A549 (cell line): Measurements from ENCODE around the gene ATAD3A. TPM values are rescaled to one million over a fixed set of nuclear protein-coding genes. Genes with fewer than 3 reads are reported as not detected.
A peak's percentile ranks its signal among the peaks of the same experiment; 100 is the strongest.

ENCODE experiments used
- ATAC-seq, 2 experiments: fragments of 200-7000 bp in 1 of 2; fragments of >200 bp in 1 of 2; cut with Nextera tagmentation in 1 of 2; cut with Tn5 transposase in 1 of 2; 3 replicates each; pipeline versions ENCODE4 v1.8.0 to v1.9.1; 2018 to 2020; ENCODE audit warnings: mild to moderate bottlenecking in 1 of 2, moderate library complexity in 1 of 2
- CTCF ChIA-PET: fragments of 300-600 bp; sonication (Branson Sonifier 250); formaldehyde crosslinking; extraction: SDS; loops from one replicate; lab custom pipeline; 2021; ENCODE audit warnings: antibody characterized with exemption, inconsistent platforms; lab: Yijun Ruan, JAX
- POLR2A ChIA-PET: fragments of 350-600 bp; formaldehyde crosslinking; extraction: SDS; loops from one replicate; lab custom pipeline; 2021; ENCODE audit warnings: antibody characterized with exemption, inconsistent platforms; lab: Yijun Ruan, JAX
- DNase-seq, 2 experiments: peaks; one replicate each; pipeline versions ENCODE4 v3.0.0 to v3.0.0-alpha.2; 2011 to 2016; ENCODE audit warnings: low read depth in 1 of 2, low spot score in 1 of 2
- FAIRE-seq: peaks from 2 replicates; lab custom pipeline; 2011; peaks lifted over from hg19 to GRCh38; lab: Jason Lieb, UNC
- H3K27ac ChIP-seq, 2 experiments: fragments of >200 bp; sonication (Bioruptor Twin); formaldehyde crosslinking; 3 replicates each; pipeline ENCODE4 v1.5.1; 2016 to 2017
- H3K4me1 ChIP-seq: fragments of >200 bp; sonication (Bioruptor Twin); formaldehyde crosslinking; 3 replicates; pipeline ENCODE4 v1.6.1; 2016
- H3K4me2 ChIP-seq: fragments of >200 bp; sonication (Bioruptor Twin); formaldehyde crosslinking; 3 replicates; pipeline ENCODE4 v1.6.1; 2016
- H3K4me3 ChIP-seq: fragments of >200 bp; sonication (Bioruptor Twin); formaldehyde crosslinking; 3 replicates; pipeline ENCODE4 v1.5.1; 2016
- H3K9me3 ChIP-seq: fragments of >200 bp; sonication (Bioruptor Twin); formaldehyde crosslinking; 3 replicates; pipeline ENCODE4 v1.6.1; 2016
- ESRRA ChIP-seq: fragments of 150-350 bp; IDR thresholded peaks from 2 replicates; pipeline ENCODE4 v1.6.1; 2014; ENCODE audit warnings: mild to moderate bottlenecking, low read length, borderline replicate concordance
- HOXB5 ChIP-seq: fragments of 250-450 bp; sonication (Bioruptor Pico); IDR thresholded peaks from 2 replicates; pipeline ENCODE4 v1.5.0; 2020; ENCODE audit warnings: mild to moderate bottlenecking, moderate library complexity
- RCOR1 ChIP-seq: fragments of 150-350 bp; IDR thresholded peaks from 2 replicates; pipeline ENCODE4 v1.6.1; 2014; ENCODE audit warnings: antibody characterized with exemption, low read length, low read depth
- TFCP2L1 ChIP-seq: fragments of 250-450 bp; sonication (Bioruptor Pico); IDR thresholded peaks from 2 replicates; pipeline ENCODE4 v1.5.0; 2021; ENCODE audit warnings: mild to moderate bottlenecking
- TP53 ChIP-seq: fragments of 250-450 bp; sonication (Bioruptor Pico); IDR thresholded peaks from 2 replicates; pipeline ENCODE4 v1.5.0; 2021; ENCODE audit warnings: mild to moderate bottlenecking, moderate library complexity
- ZFP36 ChIP-seq: fragments of 450-650 bp; IDR thresholded peaks from 2 replicates; pipeline ENCODE4 v1.6.1; 2014; ENCODE audit warnings: borderline replicate concordance; ENCODE audit not compliant: partially characterized antibody
- WGBS: methylation state at CpG from one replicate; pipeline ENCODE4 v1.1.6; 2017; ENCODE audit errors: missing lambda C conversion rate; 5-methylcytosine and 5-hydroxymethylcytosine counted together
- polyA plus RNA-seq, 4 experiments: library from polyadenylated mRNA; depleted of rRNA in 3 of 4; stranded (reverse); fragments of >200 nt; fragmentation: RNase III in 1 of 4; extraction: RNeasy Plus Mini Kit Qiagen cat#74134 plus additional on column Dnase treatment in 1 of 4; gene quantifications; 2 replicates in 3 of 4; 3 replicates in 1 of 4; pipeline ENCODE4 v1.2.3, GENCODE V29; 2011 to 2017
- TF ChIP-seq, protein P1 (sequence below): fragments of >200 bp; sonication (Bioruptor Twin); formaldehyde crosslinking; IDR thresholded peaks from 2 replicates; pipeline ENCODE4 v1.6.1; 2016

The ATAD3A gene
- polyA plus RNA-seq, 2 of the 4 experiments (the other 2 are of a cell fraction), result 10.9 to 27.2 TPM

DNA sequence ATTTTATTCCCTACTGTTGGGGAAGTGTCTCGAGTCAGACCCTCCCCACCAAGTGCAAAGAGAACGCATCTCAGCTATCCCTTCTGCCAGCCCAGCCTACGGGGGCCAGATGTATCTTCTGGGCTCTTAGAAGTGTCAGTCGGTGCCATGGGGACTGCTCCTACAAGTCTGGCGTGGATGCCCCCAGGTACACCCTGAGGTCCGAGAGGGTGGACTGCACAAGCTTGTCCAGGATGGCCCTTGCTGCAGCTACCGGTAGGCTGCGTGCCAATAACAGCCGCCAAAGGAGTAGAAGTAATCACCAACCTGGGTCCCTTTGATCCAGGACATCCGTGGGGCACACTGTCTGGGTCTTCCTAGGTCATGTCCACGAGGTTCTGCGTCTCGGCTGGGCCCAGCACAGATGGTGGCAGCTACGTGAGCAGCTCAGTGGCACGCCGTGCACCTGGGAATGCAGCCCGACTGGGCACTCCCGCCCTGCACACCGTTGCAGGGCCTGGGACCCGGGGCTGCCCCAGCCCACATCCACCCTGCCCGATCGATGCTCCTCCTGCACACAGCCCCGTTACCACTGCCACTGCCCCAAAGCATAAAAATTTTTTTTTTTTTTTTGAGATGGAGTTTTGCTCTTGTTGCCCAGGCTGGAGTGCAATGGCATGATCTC, 71.5 kb downstream of the ATAD3A start:
- POLR2A ChIA-PET, result no interaction called here
- FAIRE-seq, result no peak
- H3K4me1 ChIP-seq, result no peaks in the 10 kb centered on the region
- peak; percentile 30 to 43; a peak in 3 of 6 replicates for ATAC-seq
- H3K9me3 ChIP-seq, result no peaks in the 10 kb centered on the region
- H3K4me3 ChIP-seq, result no peak overlapping the region
- no peak for DNase-seq
- H3K27ac ChIP-seq, result no peak overlapping the region
- CTCF ChIA-PET, result interaction anchor here (1.4 to 1.5 kb wide), 2 partner anchors 14 to 142 kb away, joined by 3 to 4 read pairs; no protein-coding TSS in a partner anchor
- 82% methylated on average over 19 of the region's 23 CpGs for WGBS
- H3K4me2 ChIP-seq, result no peak overlapping the region
- TF ChIP-seq, protein P1, sequence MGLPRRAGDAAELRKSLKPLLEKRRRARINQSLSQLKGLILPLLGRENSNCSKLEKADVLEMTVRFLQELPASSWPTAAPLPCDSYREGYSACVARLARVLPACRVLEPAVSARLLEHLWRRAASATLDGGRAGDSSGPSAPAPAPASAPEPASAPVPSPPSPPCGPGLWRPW, result no peak
- TF ChIP-seq TP53 (no peak), TFCP2L1 (CRISPR knock-in tag) (no peak), ZFP36 (no peak), ESRRA (no peak), RCOR1 (no peak), HOXB5 (CRISPR knock-in tag) (no peak)

Other genes with a start within 250 kb of the ATAD3A start
- 18.0 and 21.2 TPM in 2 replicates for gene UBE2J2, start 238.3 kb upstream of the ATAD3A start, polyA plus RNA-seq (2011; rRNA removed)
- 35.2 to 38.0 TPM (median 36.2 TPM) in 3 replicates for gene UBE2J2, start 238.3 kb upstream of the ATAD3A start, polyA plus RNA-seq (2017; fragmentation: RNase III; extraction: RNeasy Plus Mini Kit Qiagen cat#74134 plus additional on column Dnase treatment)
- 0.52 and 0.80 TPM in 2 replicates for gene SCNN1D, start 231.7 kb upstream of the ATAD3A start, polyA plus RNA-seq (2011; rRNA removed)
- 1.7 to 3.5 TPM (median 1.8 TPM) in 3 replicates for gene SCNN1D, start 231.7 kb upstream of the ATAD3A start, polyA plus RNA-seq (2017; fragmentation: RNase III; extraction: RNeasy Plus Mini Kit Qiagen cat#74134 plus additional on column Dnase treatment)
- gene ACAP3, start 204.2 kb upstream of the ATAD3A start, polyA plus RNA-seq (2011; rRNA removed), result 6.6 and 7.5 TPM in 2 replicates
- gene ACAP3, start 204.2 kb upstream of the ATAD3A start, polyA plus RNA-seq (2017; fragmentation: RNase III; extraction: RNeasy Plus Mini Kit Qiagen cat#74134 plus additional on column Dnase treatment), result 19.7 to 24.2 TPM (median 24.2 TPM) in 3 replicates
- 6.2 and 7.4 TPM in 2 replicates for gene PUSL1, start 203.6 kb upstream of the ATAD3A start, polyA plus RNA-seq (2011; rRNA removed)
- gene PUSL1, start 203.6 kb upstream of the ATAD3A start, polyA plus RNA-seq (2017; fragmentation: RNase III; extraction: RNeasy Plus Mini Kit Qiagen cat#74134 plus additional on column Dnase treatment), result 14.1 to 15.0 TPM (median 14.6 TPM) in 3 replicates
- 41.9 and 44.3 TPM in 2 replicates for gene INTS11, start 187.5 kb upstream of the ATAD3A start, polyA plus RNA-seq (2011; rRNA removed)
- 62.9 to 71.2 TPM (median 62.9 TPM) in 3 replicates for gene INTS11, start 187.5 kb upstream of the ATAD3A start, polyA plus RNA-seq (2017; fragmentation: RNase III; extraction: RNeasy Plus Mini Kit Qiagen cat#74134 plus additional on column Dnase treatment)
- gene CPTP, start 187.4 kb upstream of the ATAD3A start, polyA plus RNA-seq (2011; rRNA removed), result 3.9 and 4.3 TPM in 2 replicates
- gene CPTP, start 187.4 kb upstream of the ATAD3A start, polyA plus RNA-seq (2017; fragmentation: RNase III; extraction: RNeasy Plus Mini Kit Qiagen cat#74134 plus additional on column Dnase treatment), result 10.2 to 11.9 TPM (median 10.7 TPM) in 3 replicates
- gene TAS1R3, start 180.9 kb upstream of the ATAD3A start, polyA plus RNA-seq (2011; rRNA removed), result 0.05 and 0.07 TPM in 2 replicates
- gene TAS1R3, start 180.9 kb upstream of the ATAD3A start, polyA plus RNA-seq (2017; fragmentation: RNase III; extraction: RNeasy Plus Mini Kit Qiagen cat#74134 plus additional on column Dnase treatment), result 0.14 to 0.24 TPM (median 0.15 TPM) in 3 replicates
- gene DVL1, start 162.7 kb upstream of the ATAD3A start, polyA plus RNA-seq (2011; rRNA removed), result 11.3 and 12.1 TPM in 2 replicates
- 42.7 to 48.3 TPM (median 43.9 TPM) in 3 replicates for gene DVL1, start 162.7 kb upstream of the ATAD3A start, polyA plus RNA-seq (2017; fragmentation: RNase III; extraction: RNeasy Plus Mini Kit Qiagen cat#74134 plus additional on column Dnase treatment)
- 0.07 and 0.12 TPM in 2 replicates for gene MXRA8, start 153.6 kb upstream of the ATAD3A start, polyA plus RNA-seq (2011; rRNA removed)
- gene MXRA8, start 153.6 kb upstream of the ATAD3A start, polyA plus RNA-seq (2017; fragmentation: RNase III; extraction: RNeasy Plus Mini Kit Qiagen cat#74134 plus additional on column Dnase treatment), result 0.09 to 0.22 TPM (median 0.13 TPM) in 3 replicates
- gene AURKAIP1, start 137.0 kb upstream of the ATAD3A start, polyA plus RNA-seq (2011; rRNA removed), result 49.8 and 62.0 TPM in 2 replicates
- 97.2 to 102 TPM (median 97.9 TPM) in 3 replicates for gene AURKAIP1, start 137.0 kb upstream of the ATAD3A start, polyA plus RNA-seq (2017; fragmentation: RNase III; extraction: RNeasy Plus Mini Kit Qiagen cat#74134 plus additional on column Dnase treatment)
- gene CCNL2, start 112.8 kb upstream of the ATAD3A start, polyA plus RNA-seq (2011; rRNA removed), result 111 TPM in 2 replicates
- 80.3 to 93.3 TPM (median 85.5 TPM) in 3 replicates for gene CCNL2, start 112.8 kb upstream of the ATAD3A start, polyA plus RNA-seq (2017; fragmentation: RNase III; extraction: RNeasy Plus Mini Kit Qiagen cat#74134 plus additional on column Dnase treatment)
- 146 and 163 TPM in 2 replicates for gene MRPL20, start 104.9 kb upstream of the ATAD3A start, polyA plus RNA-seq (2011; rRNA removed)
- 151 to 164 TPM (median 158 TPM) in 3 replicates for gene MRPL20, start 104.9 kb upstream of the ATAD3A start, polyA plus RNA-seq (2017; fragmentation: RNase III; extraction: RNeasy Plus Mini Kit Qiagen cat#74134 plus additional on column Dnase treatment)
- not detected in 2 replicates for gene ANKRD65, start 90.9 kb upstream of the ATAD3A start, polyA plus RNA-seq (2011; rRNA removed)
- gene ANKRD65, start 90.9 kb upstream of the ATAD3A start, polyA plus RNA-seq (2017; fragmentation: RNase III; extraction: RNeasy Plus Mini Kit Qiagen cat#74134 plus additional on column Dnase treatment), result 0.05 TPM in 1 of 3 replicates, not detected in the others
- 3.7 and 4.0 TPM in 2 replicates for gene VWA1, start 76.5 kb upstream of the ATAD3A start, polyA plus RNA-seq (2011; rRNA removed)
- 4.2 to 5.3 TPM (median 4.8 TPM) in 3 replicates for gene VWA1, start 76.5 kb upstream of the ATAD3A start, polyA plus RNA-seq (2017; fragmentation: RNase III; extraction: RNeasy Plus Mini Kit Qiagen cat#74134 plus additional on column Dnase treatment)
- not detected in 2 replicates for gene ATAD3C, start 62.5 kb upstream of the ATAD3A start, polyA plus RNA-seq (2011; rRNA removed)
- not detected in 3 replicates for gene ATAD3C, start 62.5 kb upstream of the ATAD3A start, polyA plus RNA-seq (2017; fragmentation: RNase III; extraction: RNeasy Plus Mini Kit Qiagen cat#74134 plus additional on column Dnase treatment)
- 0.13 and 0.21 TPM in 2 replicates for gene ATAD3B, start 40.4 kb upstream of the ATAD3A start, polyA plus RNA-seq (2011; rRNA removed)
- 0.99 to 1.1 TPM (median 0.99 TPM) in 3 replicates for gene ATAD3B, start 40.4 kb upstream of the ATAD3A start, polyA plus RNA-seq (2017; fragmentation: RNase III; extraction: RNeasy Plus Mini Kit Qiagen cat#74134 plus additional on column Dnase treatment)
- gene TMEM240, start 28.5 kb downstream of the ATAD3A start, polyA plus RNA-seq (2011; rRNA removed), result 0.13 and 0.14 TPM in 2 replicates
- gene TMEM240, start 28.5 kb downstream of the ATAD3A start, polyA plus RNA-seq (2017; fragmentation: RNase III; extraction: RNeasy Plus Mini Kit Qiagen cat#74134 plus additional on column Dnase treatment), result 0.55 to 1.1 TPM (median 1.1 TPM) in 3 replicates
- gene SSU72, start 62.7 kb downstream of the ATAD3A start, polyA plus RNA-seq (2011; rRNA removed), result 80.4 and 101 TPM in 2 replicates
- gene SSU72, start 62.7 kb downstream of the ATAD3A start, polyA plus RNA-seq (2017; fragmentation: RNase III; extraction: RNeasy Plus Mini Kit Qiagen cat#74134 plus additional on column Dnase treatment), result 75.1 to 78.3 TPM (median 75.3 TPM) in 3 replicates
- 0.56 and 0.77 TPM in 2 replicates for gene FNDC10, start 88.0 kb downstream of the ATAD3A start, polyA plus RNA-seq (2011; rRNA removed)
- 2.7 to 4.2 TPM (median 4.0 TPM) in 3 replicates for gene FNDC10, start 88.0 kb downstream of the ATAD3A start, polyA plus RNA-seq (2017; fragmentation: RNase III; extraction: RNeasy Plus Mini Kit Qiagen cat#74134 plus additional on column Dnase treatment)
- gene MIB2, start 103.3 kb downstream of the ATAD3A start, polyA plus RNA-seq (2011; rRNA removed), result 4.9 and 5.1 TPM in 2 replicates
- gene MIB2, start 103.3 kb downstream of the ATAD3A start, polyA plus RNA-seq (2017; fragmentation: RNase III; extraction: RNeasy Plus Mini Kit Qiagen cat#74134 plus additional on column Dnase treatment), result 15.7 to 21.9 TPM (median 20.0 TPM) in 3 replicates
- not detected in 2 replicates for gene MMP23B, start 120.0 kb downstream of the ATAD3A start, polyA plus RNA-seq (2011; rRNA removed)
- gene MMP23B, start 120.0 kb downstream of the ATAD3A start, polyA plus RNA-seq (2017; fragmentation: RNase III; extraction: RNeasy Plus Mini Kit Qiagen cat#74134 plus additional on column Dnase treatment), result 0.66 to 1.0 TPM (median 0.84 TPM) in 3 replicates
- gene CDK11B, start 146.8 kb downstream of the ATAD3A start, polyA plus RNA-seq (2011; rRNA removed), result 7.6 and 11.3 TPM in 2 replicates
- gene CDK11B, start 146.8 kb downstream of the ATAD3A start, polyA plus RNA-seq (2017; fragmentation: RNase III; extraction: RNeasy Plus Mini Kit Qiagen cat#74134 plus additional on column Dnase treatment), result 33.8 to 35.0 TPM (median 33.8 TPM) in 3 replicates
- 10.8 and 16.6 TPM in 2 replicates for gene SLC35E2B, start 180.6 kb downstream of the ATAD3A start, polyA plus RNA-seq (2011; rRNA removed)
- 10.8 to 13.9 TPM (median 13.6 TPM) in 3 replicates for gene SLC35E2B, start 180.6 kb downstream of the ATAD3A start, polyA plus RNA-seq (2017; fragmentation: RNase III; extraction: RNeasy Plus Mini Kit Qiagen cat#74134 plus additional on column Dnase treatment)
- gene CDK11A, start 212.2 kb downstream of the ATAD3A start, polyA plus RNA-seq (2011; rRNA removed), result 6.7 and 13.7 TPM in 2 replicates
- 34.1 to 40.9 TPM (median 36.4 TPM) in 3 replicates for gene CDK11A, start 212.2 kb downstream of the ATAD3A start, polyA plus RNA-seq (2017; fragmentation: RNase III; extraction: RNeasy Plus Mini Kit Qiagen cat#74134 plus additional on column Dnase treatment)